Progenitor cell of endocrine pancreas (in vitro differentiated cells): ENCODE results near the gene SEMA3G. TPM values are rescaled to one million over a fixed set of nuclear protein-coding genes. Genes with fewer than 3 reads are reported as not detected.

Experiments
- DNase-seq: peaks from one replicate; pipeline ENCODE4 v3.0.0; 2021; ENCODE audit warnings: low spot score; ENCODE audit not compliant: unreplicated experiment
- H3K27ac Mint-ChIP-seq: 2 replicates; pipeline ENCODE4 v1.8.0; 2021; ENCODE audit warnings: mild to moderate bottlenecking, moderate library complexity, mixed read lengths
- H3K27me3 Mint-ChIP-seq: 2 replicates; pipeline ENCODE4 v1.8.0; 2021; ENCODE audit warnings: mixed read lengths
- H3K36me3 Mint-ChIP-seq: 2 replicates; pipeline ENCODE4 v1.8.0; 2022; ENCODE audit warnings: mixed read lengths; ENCODE audit not compliant: insufficient read depth
- H3K4me1 Mint-ChIP-seq: 2 replicates; pipeline ENCODE4 v1.8.0; 2021; ENCODE audit warnings: low read depth, mixed read lengths
- H3K4me3 Mint-ChIP-seq: 2 replicates; pipeline ENCODE4 v1.8.0; 2021; ENCODE audit warnings: low read depth, mild to moderate bottlenecking, moderate library complexity, mixed read lengths
- H3K9me3 Mint-ChIP-seq: 2 replicates; pipeline ENCODE4 v1.8.0; 2021; ENCODE audit warnings: low read depth, mixed read lengths
- CTCF ChIP-seq: fragments of 200-600 bp; sonication (generic); IDR thresholded peaks from one replicate; pipeline ENCODE4 v1.5.0; 2021; ENCODE audit warnings: antibody characterized with exemption, mild to moderate bottlenecking; ENCODE audit not compliant: unreplicated experiment
- total RNA-seq: library from RNA; stranded (reverse); gene quantifications from 2 replicates; pipeline ENCODE4 v1.2.1, GENCODE V29; 2021

The SEMA3G gene
- total RNA-seq, 1 donor from 2014 or later, result 0.79 TPM

- Mint-ChIP-seq H3K36me3 (peaks cover 4% of the 10 kb centered on the region), H3K27ac (no peak overlapping the region), H3K4me3 (no peak overlapping the region), H3K9me3 (no peaks in the 10 kb centered on the region), H3K4me1 (peaks cover 28% of the 10 kb centered on the region), H3K27me3 (peaks cover 3% of the 10 kb centered on the region)
- no peak for TF ChIP-seq CTCF
- no peak for DNase-seq
Measured at GRCh38 chr3:52452570-52453221, 7.8 kb upstream of the SEMA3G start.

GRCh38 chr3:52452126-52452525, 7.2 kb upstream of the SEMA3G start:
- no peak for TF ChIP-seq CTCF
- no peaks in the 10 kb centered on the region for H3K9me3 Mint-ChIP-seq
- peaks cover under 1% of the 10 kb centered on the region for H3K36me3 Mint-ChIP-seq
- H3K4me1 Mint-ChIP-seq, result peaks cover 22% of the 10 kb centered on the region
- no peak for DNase-seq
- peaks cover 4% of the 10 kb centered on the region for H3K27me3 Mint-ChIP-seq
- H3K27ac Mint-ChIP-seq, result no peak overlapping the region
- H3K4me3 Mint-ChIP-seq, result no peak overlapping the region

DNA sequence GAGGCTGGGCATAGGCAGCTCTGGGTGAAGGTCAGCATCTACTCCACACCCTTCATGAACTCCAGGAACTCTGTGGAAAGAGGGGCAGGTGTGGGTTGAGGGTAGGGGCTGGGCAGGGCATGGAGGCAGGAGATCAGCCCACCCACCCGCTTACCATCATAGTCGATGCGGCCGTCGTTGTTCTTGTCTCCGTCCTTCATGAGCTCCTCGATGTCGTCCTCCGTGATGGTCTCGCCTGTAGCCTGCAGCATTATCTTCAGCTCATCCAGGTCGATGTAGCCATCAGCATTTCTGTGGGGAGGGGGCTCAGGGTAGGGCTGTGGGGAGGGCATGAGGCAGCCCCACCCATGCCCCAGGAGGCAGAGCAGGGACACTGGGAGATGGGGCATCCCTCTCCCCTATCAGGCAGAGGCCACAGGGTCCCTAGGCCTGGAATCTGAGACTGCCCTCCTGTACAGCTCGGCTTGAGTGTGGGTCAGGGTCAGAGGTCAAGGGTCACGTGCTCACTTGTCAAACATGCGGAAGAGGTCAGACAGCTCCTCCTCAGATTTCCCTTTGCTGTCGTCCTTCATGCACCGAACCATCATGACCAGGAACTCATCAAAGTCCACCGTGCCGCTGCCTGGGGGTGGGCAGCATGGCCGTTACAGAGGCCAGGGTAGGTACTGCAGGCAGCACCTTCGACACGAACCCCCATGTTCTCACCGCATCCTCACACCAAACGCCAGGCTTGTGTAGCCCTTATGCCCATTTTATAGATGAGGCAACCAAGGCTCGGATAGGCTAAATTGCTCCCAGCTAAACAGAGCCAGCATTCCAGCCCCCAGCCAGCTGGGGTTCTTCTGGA, 6.6 kb upstream of the SEMA3G start:
- H3K27me3 Mint-ChIP-seq, result peaks cover 8% of the 10 kb centered on the region

GRCh38 chr3:52450489-52451236, 5.8 kb upstream of the SEMA3G start:
- Mint-ChIP-seq H3K4me3 (no peak overlapping the region), H3K27ac (no peak overlapping the region), H3K36me3 (no peaks in the 10 kb centered on the region), H3K9me3 (no peaks in the 10 kb centered on the region), H3K4me1 (peaks cover 13% of the 10 kb centered on the region), H3K27me3 (peaks cover 8% of the 10 kb centered on the region)
- no peak for TF ChIP-seq CTCF
- DNase-seq, result no peak

More for the DNA sequence above, 6.6 kb upstream of the SEMA3G start:
- Mint-ChIP-seq H3K27ac (no peak overlapping the region), H3K4me1 (peaks cover 18% of the 10 kb centered on the region), H3K4me3 (no peak overlapping the region), H3K36me3 (no peaks in the 10 kb centered on the region), H3K9me3 (no peaks in the 10 kb centered on the region)
- no peak for DNase-seq
- peak; percentile 14 for TF ChIP-seq CTCF
